Transverse colon (tissue), 1 donor: ENCODE results near the gene VWCE.

Source experiments
- EP300 ChIP-seq: sonication (generic); formaldehyde crosslinking; IDR thresholded peaks from one replicate; pipeline ENCODE4 v1.6.1; 2017; ENCODE audit warnings: antibody characterized with exemption, low read depth
- POLR2A ChIP-seq: fragments of 450-650 bp; IDR thresholded peaks from one replicate; pipeline ENCODE4 v1.6.1; 2016; ENCODE audit warnings: antibody characterized with exemption, mild to moderate bottlenecking, moderate library complexity

DNA sequence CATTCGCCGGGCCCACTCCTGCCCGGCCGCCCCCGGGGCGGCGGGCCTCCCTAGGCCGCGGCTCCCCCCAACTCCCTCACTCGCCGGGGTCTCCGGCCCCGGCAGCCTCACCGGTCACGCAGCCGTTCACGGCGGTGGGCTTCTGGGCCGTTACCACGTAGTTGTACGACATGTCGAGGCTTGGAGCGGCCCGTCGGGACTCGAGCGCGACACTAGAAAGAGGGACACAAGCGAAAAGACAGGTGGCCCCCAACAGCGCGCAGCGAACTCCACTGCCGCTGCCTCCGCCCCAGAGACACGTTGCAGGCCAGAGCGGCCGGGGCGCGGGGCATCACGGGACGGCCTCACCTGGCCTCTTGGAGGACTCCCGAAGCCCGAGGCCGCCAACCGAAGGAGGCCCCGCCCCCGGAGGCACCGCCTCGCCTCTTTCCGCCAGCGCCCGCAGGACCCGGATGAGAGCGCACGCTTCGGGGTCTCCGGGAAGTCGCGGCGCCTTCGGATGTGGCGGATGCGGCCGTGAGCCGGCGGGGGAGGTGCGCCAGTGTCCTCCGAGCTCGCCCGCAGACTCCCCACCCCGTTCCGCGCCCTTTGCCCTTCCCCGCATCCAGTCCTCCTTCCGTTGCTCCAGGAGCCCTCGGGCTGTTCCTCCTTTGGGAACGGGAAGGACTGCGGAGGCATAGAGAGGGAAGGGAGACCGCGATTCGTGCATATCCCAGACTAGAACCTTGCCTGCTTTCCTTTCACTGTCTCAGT is 37.9 kb upstream of the VWCE start, which contains the start of the genes DDB1 and TKFC:
- peak; percentile 76 for TF ChIP-seq POLR2A
- TF ChIP-seq EP300, result no peak
